ENCODE data around the gene ZDHHC9.

ZDHHC9 gene

GRCh38 chrX:129785160-129785947 lies 58.3 kb downstream of the ZDHHC9 start:
- DNase-seq: no peak

DNA sequence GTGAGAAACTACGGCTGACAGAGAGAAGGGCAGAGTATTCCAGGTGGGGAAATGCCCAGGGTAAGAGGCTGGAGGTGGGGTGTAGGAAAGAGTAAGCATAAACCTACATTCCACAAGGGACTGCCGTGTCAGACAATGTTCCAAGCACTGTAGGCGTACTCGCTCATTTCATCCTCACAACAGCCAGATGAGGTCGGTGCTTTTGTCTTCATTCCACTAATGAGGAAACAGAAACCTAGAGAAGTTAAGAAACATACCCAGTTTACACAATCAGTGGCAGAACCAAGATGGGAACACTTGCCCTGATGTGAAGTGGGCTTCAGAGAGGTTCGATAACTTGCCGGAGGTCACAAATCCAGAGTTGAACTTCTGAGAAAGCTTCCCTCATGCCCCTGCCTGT lies 59.3 kb downstream of the ZDHHC9 start:
- DNase-seq: no peak

GRCh38 chrX:129783291-129783713 lies 60.4 kb downstream of the ZDHHC9 start:
- DNase-seq: no peak

- DNase-seq: no peak
Measured at GRCh38 chrX:129782706-129783105, 61.0 kb downstream of the ZDHHC9 start.

GRCh38 chrX:129781680-129782495 lies 61.8 kb downstream of the ZDHHC9 start:
- peak; percentile 36 for DNase-seq

- peak; percentile 68 for DNase-seq
Measured at GRCh38 chrX:129781134-129781672, 62.5 kb downstream of the ZDHHC9 start.

- DNase-seq: no peak
Measured at GRCh38 chrX:129780441-129781105, 63.1 kb downstream of the ZDHHC9 start.

DNA sequence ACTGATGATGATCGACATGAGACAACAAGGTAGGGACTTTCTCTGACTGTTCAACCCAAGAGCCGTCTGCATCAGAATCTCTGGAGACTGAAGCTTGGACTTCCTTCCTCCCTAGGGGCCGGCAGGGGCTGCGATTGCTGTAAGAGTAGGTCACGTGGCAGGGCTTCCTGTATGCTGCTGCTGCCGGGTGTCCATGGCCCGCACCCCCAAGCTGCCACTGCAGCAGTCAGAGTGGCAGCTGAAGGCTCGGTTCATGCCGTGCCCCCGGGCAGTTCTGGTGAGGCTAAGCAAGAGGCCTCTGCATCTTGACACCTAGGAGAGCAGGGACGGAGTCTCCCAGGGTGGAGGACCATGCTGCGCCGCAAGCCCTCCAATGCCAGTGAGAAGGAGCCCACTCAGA lies 63.9 kb downstream of the ZDHHC9 start, which contains the start of gene SASH3:
TSS of gene SASH3 (plus strand) at position 203 of the 400 bp plus-strand sequence. CDS start at position 352, 149 bp downstream.
- peak; percentile 48 for DNase-seq

GRCh38 chrX:129779086-129779672 lies 64.5 kb downstream of the ZDHHC9 start:
- DNase-seq: no peak

GRCh38 chrX:129777218-129778030 lies 66.3 kb downstream of the ZDHHC9 start:
- peak; percentile 68 for DNase-seq

DNA sequence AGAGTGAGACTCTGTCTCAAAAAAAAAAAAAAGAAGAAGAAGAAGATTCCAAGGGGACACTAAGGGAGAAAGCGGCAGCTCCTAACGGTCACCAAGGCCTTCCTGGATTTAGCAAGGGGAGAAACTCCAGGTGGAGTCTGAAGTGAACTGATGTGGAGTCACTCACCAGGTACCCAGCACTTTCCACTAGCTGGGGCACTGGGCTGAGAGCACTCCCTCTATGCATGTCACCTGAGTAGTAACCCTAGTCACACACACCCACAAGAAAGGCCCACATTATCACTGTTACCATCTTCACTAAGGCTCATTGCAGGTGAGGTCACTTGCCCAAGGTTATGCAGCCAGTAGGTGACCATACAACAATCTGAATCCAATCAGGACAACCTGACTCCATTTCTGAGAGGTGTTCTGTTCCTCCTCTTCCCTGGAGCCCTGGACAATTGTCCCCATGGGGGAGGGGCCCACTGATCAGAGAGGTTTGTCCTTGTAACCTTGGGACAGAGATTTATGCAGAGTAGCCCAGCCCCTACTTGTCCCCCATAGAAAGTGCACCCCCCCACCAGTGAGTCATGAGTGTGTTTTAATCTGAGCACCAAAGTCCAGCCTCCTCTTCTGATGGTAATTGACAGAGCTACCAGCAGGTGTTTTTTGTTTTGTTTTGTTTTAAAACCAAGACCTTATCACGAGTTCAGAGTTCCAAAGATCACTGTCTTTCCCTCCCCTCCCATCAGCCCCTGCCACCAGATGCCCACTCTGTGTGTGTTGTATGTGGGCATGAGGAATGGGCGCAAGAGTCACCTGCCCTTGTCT lies 69.8 kb downstream of the ZDHHC9 start:
- peak; percentile 38 for DNase-seq

DNA sequence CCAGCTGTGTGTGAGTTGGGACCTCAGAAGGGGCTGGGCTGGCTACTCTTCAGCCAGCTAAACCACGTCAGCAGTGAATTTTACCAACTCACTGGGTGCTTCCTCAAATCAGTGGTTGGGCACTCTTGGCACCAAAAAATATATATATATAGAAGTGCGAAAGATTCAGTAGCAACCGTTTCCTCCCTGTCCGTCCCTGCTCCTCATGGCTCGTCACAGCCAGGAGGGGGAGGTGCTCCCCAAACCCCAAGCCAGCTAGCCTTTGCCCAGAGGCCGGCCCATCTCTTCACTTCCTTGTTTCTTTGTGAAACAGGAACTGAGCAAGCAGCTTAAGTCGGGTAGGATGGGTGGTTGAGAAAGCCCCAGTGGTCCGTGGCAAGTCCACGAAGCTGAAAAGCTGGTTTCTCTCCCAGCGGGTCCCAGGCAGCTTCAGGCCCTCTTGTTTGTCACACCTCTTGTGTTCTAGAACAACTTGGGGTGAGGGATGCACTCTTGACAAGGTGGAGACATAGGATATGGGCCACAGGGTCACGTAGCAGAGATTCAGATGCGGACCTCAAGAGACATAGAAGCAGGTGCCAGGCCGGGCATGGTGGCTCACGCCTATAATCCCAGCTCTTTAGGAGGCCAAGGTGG lies 70.8 kb downstream of the ZDHHC9 start:
- peak; percentile 31 for DNase-seq

DNA sequence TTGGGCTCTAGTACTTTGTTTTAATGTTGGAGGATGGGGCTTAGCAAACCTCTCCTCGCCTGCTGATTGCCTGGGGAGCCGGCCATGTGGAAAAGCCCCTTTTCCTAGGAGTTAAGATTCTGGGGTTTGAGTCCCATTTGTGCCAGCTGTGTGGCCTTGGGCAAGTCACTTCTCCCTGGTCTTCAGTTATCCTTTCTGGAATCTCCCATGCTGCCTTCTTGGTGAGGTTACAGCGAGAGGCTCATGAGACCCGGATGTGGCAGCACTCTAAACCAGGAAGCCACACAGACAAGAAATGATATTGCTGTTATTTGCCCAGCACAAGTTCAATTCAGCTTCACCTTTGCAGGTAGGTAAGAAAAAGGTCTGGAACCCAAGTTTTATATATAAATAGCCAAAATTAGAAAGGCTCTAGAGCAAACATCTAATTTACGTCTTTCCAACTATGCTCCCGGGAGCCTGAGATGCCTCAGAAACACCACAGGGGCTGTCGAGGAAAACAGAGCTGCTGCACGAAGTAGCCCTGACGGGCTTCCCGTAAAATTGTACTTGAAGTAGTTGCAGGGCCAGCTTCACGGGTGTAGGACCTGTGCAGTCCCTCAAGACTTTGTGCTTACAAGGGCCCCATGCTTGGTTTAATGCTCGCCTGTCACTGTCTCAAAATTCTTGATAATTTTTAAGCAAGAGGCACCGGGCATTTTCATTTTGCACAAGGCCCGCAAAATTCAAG lies 72.3 kb downstream of the ZDHHC9 start:
- DNase-seq: no peak

DNA sequence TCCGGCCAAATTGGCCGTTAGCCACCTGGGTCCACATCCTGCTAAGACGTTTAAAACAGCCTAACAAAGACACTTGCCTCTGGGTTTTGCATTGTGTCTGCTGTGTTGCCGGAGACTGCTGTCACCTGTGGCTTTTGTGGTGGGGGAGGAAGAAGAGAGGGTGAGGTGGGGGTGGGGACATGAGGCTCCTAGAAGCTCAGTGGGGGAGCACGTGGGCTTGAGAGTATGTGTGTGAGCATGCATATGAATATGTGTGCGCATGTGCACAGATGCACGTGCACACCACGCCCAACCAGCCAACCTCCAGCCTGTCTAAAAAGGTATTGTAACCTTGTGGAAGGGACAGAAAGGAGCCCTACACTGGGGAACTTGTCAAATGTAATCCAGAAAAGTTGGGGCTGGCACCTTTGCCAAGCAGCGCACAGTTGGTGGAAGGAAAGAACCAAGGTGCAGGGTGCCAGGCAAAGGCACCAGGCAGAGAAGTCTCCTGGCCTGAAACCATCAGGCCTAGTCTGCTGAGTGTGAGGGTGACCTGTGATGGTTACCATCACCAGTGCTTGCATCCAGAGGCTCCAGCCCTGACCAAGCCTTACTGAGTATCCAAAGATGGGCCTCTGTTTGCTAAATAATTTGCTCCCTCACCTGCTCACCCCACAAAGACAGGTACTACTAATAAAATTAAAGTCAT lies 74.1 kb downstream of the ZDHHC9 start:
- peak; percentile 67 for DNase-seq

DNA sequence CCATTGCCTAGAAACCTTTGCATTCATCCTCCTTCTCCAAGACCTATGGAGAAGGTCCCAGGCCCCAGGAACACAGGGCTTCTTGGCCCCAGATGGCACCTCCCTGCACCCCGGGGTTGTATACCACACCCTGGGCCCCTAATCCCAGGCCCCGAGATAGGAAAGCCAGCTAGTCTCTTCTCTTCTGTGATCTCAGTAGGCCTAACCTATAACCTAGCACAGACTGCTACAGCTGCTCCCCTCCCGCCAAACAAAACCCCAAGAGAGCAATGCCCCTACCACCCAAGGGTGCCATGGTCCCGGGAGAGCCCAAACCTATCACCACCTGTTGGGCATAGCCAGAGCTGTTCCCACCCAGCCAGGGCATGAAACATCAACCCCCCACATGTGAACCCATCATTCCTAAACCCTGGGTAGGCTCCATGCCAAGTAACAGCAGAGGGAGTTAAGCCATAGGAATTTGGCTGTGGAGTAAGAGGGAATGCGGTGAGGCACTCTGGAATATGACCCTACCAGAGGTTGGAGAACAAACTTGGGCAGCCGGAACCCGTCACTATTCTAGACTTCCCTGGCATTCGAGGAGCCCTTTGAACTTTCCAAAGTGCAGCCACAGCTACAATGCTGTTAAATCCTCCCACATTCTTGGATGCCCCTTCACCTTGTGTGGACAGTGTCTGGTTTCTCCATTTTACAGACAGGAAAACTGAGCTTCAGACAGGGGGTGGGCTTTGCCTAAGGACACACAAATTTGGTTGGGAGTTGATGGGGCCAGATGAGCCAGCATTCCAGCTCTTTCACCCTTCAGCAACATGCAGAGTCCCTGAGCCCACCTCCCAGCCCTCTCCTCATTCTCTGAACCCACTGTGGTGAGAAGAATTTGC lies 74.9 kb downstream of the ZDHHC9 start:
- no peak for DNase-seq

DNA sequence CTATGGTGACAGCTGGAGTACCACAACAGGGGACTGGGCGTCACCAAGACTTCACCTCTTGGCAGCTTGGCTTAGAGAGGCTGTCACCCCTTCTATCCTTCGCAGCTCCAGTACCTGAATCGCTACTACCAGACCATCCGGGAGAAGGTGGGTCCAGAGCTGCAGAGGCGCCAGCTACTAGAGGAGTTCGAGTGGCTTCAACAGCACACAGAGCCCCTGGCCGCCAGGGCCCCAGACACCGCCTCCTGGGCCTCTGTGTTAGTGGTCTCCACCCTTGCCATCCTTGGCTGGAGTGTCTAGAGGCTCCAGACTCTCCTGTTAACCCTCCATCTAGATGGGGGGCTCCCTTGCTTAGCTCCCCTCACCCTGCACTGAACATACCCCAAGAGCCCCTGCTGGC lies 75.5 kb downstream of the ZDHHC9 start:
- DNase-seq: no peak

DNA sequence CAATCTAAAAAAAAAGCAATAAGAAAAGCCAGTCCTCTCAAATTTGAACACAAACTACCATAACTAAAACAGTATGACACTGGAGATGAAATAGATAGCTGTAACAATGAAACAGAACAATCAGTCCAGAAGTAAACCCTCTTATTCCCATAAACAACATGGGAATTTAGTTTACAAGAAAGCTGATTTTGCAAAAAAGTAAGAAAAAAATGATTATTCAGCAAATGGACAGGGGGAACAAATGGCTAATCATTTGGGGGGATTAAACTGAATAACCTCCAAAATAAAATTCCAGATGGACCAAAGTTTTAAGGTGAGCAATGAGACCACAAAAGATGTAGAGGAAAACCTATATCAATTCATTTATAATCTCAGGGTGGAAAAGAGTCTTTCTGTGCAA lies 80.0 kb downstream of the ZDHHC9 start:
- no peak for DNase-seq

DNA sequence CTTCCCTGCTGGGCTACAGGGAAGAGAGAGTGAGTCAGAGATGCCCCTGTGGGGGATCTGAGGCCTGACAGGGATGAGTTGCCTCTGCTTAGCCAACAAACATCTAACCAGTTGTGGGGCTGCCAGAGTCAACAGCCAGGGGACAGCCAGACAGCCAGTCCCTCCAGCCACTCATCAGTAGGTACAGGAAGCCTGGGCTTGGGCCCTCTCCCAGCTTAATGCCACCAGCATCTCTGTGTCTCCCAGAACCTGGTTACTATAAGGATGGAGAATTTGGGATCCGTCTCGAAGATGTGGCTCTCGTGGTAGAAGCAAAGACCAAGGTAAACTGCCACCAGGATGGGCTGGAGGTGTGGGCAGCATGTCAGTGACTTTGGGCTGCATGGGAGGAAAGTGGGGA lies 81.2 kb downstream of the ZDHHC9 start:
- DNase-seq: no peak

Data from activated CD8-positive, alpha-beta memory T cell treated with anti-CD3 and anti-CD28 coated beads, Interleukin-2, amount 50 U/mL, for 4 hours (primary cell).